Keratinocyte (primary cell): ENCODE data around the gene SUN5. TPM values are rescaled to one million over a fixed set of nuclear protein-coding genes. Genes with fewer than 3 reads are reported as not detected.

ENCODE experiments used
- DNase-seq: peaks from one replicate; pipeline ENCODE4 v3.0.0-alpha.2; 2011; ENCODE audit warnings: low read depth, missing footprints, low spot score
- FAIRE-seq: peaks from 2 replicates; lab custom pipeline; 2011; peaks lifted over from hg19 to GRCh38; lab: Jason Lieb, UNC
- H2AFZ ChIP-seq: 2 replicates; pipeline ENCODE4 v1.6.0; 2012; ENCODE audit warnings: low read length, control low read depth, inconsistent platforms; ENCODE audit not compliant: control insufficient read depth
- H3K27ac ChIP-seq: 2 replicates; pipeline ENCODE4 v1.5.1; 2011; ENCODE audit warnings: low read length; ENCODE audit not compliant: control insufficient read depth, insufficient read depth
- H3K27me3 ChIP-seq: 3 replicates; pipeline ENCODE4 v1.6.0; 2011; ENCODE audit warnings: low read length; ENCODE audit not compliant: control insufficient read depth, insufficient read depth; ENCODE audit errors: extremely low read depth
- H3K36me3 ChIP-seq, 2 experiments: 2 replicates in 1 of 2; 3 replicates in 1 of 2; pipeline ENCODE4 v1.5.1; 2011; ENCODE audit warnings: low read length in 2 of 2, mild to moderate bottlenecking in 1 of 2; ENCODE audit not compliant: control insufficient read depth in 2 of 2, insufficient read depth in 2 of 2; ENCODE audit errors: extremely low read depth in 1 of 2
- H3K4me1 ChIP-seq: 3 replicates; pipeline ENCODE4 v1.5.1; 2011; ENCODE audit warnings: low read length; ENCODE audit not compliant: control insufficient read depth, insufficient read depth; ENCODE audit errors: extremely low read depth
- H3K4me2 ChIP-seq: 3 replicates; pipeline ENCODE4 v1.6.0; 2011; ENCODE audit warnings: low read depth, low read length; ENCODE audit not compliant: control insufficient read depth, insufficient read depth; ENCODE audit errors: extremely low read depth
- H3K4me3 ChIP-seq, 3 experiments: fragments of 200-600 bp in 1 of 3; sonication (generic) in 1 of 3; 2 replicates in 2 of 3; 3 replicates in 1 of 3; pipeline ENCODE4 v1.5.1; 2011 to 2016; ENCODE audit warnings: low read length in 3 of 3, mild to moderate bottlenecking in 3 of 3, control low read depth in 2 of 3, inconsistent platforms in 1 of 3, low read depth in 1 of 3, mixed read lengths in 1 of 3, mixed run types in 1 of 3, moderate library complexity in 1 of 3; ENCODE audit not compliant: control insufficient read depth in 2 of 3, insufficient read depth in 2 of 3; ENCODE audit errors: extremely low read depth in 1 of 3
- H3K79me2 ChIP-seq: 2 replicates; pipeline ENCODE4 v1.6.0; 2012; ENCODE audit warnings: low read length; ENCODE audit not compliant: control insufficient read depth, insufficient read depth
- H3K9ac ChIP-seq: 3 replicates; pipeline ENCODE4 v1.6.0; 2011; ENCODE audit warnings: low read length; ENCODE audit not compliant: control insufficient read depth, insufficient read depth; ENCODE audit errors: extremely low read depth
- H3K9me1 ChIP-seq: 3 replicates; pipeline ENCODE4 v1.6.0; 2011; ENCODE audit warnings: low read length; ENCODE audit not compliant: control insufficient read depth, insufficient read depth; ENCODE audit errors: extremely low read depth
- H3K9me3 ChIP-seq: 2 replicates; pipeline ENCODE4 v1.5.1; 2012; ENCODE audit warnings: low read depth, low read length; ENCODE audit not compliant: control insufficient read depth
- H4K20me1 ChIP-seq: 3 replicates; pipeline ENCODE4 v1.6.0; 2011; ENCODE audit warnings: low read length; ENCODE audit not compliant: control insufficient read depth, insufficient read depth; ENCODE audit errors: extremely low read depth
- CTCF ChIP-seq, 3 experiments: IDR thresholded peaks in 1 of 3; conservative IDR thresholded peaks in 1 of 3; optimal IDR thresholded peaks in 1 of 3; 2 replicates in 2 of 3; 3 replicates in 1 of 3; pipeline versions ENCODE3 to v1.5.1; 2011; ENCODE audit warnings: low read length in 3 of 3, mild to moderate bottlenecking in 3 of 3, moderate library complexity in 2 of 3, control low read depth in 1 of 3, inconsistent platforms in 1 of 3; ENCODE audit not compliant: insufficient read depth in 2 of 3; ENCODE audit errors: extremely low read depth in 1 of 3
- EZH2 ChIP-seq: IDR thresholded peaks from one replicate; pipeline ENCODE4 v1.6.1; 2012; ENCODE audit warnings: inconsistent platforms, mild to moderate bottlenecking, low read length, moderate library complexity
- dilution Hi-C: fragments of 300-500 bp; cut with MboI; formaldehyde crosslinking; loops from one replicate; pipeline ENCODE4 v1.7.0; 2020; ENCODE audit warnings: low sequenced_read_pairs; ENCODE audit not compliant: extremely low pct_ligation_motif_present
- polyA plus RNA-seq, 5 experiments: library from polyadenylated mRNA; depleted of rRNA in 3 of 5; stranded (reverse) in 3 of 5; stranded (forward) in 1 of 5; unstranded in 1 of 5; fragments of >200 nt; gene quantifications; 1 replicate in 1 of 5; 2 replicates in 3 of 5; 3 replicates in 1 of 5; pipeline versions ENCODE4 v1.2.1 to v1.2.3, GENCODE V29; 2011 to 2012; ENCODE audit warnings: missing spikeins in 2 of 5, low read depth in 1 of 5, low replicate concordance in 1 of 5

Gene SUN5
- polyA plus RNA-seq, 1 donor (not counting 4 experiments of a cell fraction or from before 2014, with no cell fraction given), result not detected

GRCh38 chr20:33042430-33042829, 38.2 kb upstream of the SUN5 start:
- Histone ChIP-seq H3K27me3 (peaks cover 3% of the 10 kb centered on the region), H4K20me1 (no peaks in the 10 kb centered on the region), H3K4me2 (no peak overlapping the region), H3K9me3 (no peaks in the 10 kb centered on the region), H3K4me1 (no peaks in the 10 kb centered on the region), H3K27ac (no peak overlapping the region), H3K4me3 (no peak overlapping the region), H3K9ac (no peak overlapping the region), H3K9me1 (no peaks in the 10 kb centered on the region), H3K36me3 (no peaks in the 10 kb centered on the region), H3K79me2 (no peaks in the 10 kb centered on the region), H2AFZ (no peak overlapping the region)
- no peak for TF ChIP-seq CTCF (optimal IDR thresholded peaks at IDR 0.05 in 1 of 3, IDR thresholded peaks at IDR 0.05 in 1 of 3, conservative IDR thresholded peaks at IDR 0.05 in 1 of 3; ENCODE audit: extremely low read depth in 1 of 3, insufficient read depth in 2 of 3, low read length in 3 of 3)
- TF ChIP-seq EZH2, result no peak
- DNase-seq, result no peak
- FAIRE-seq, result no peak
- dilution Hi-C loops, result no loop called here

GRCh38 chr20:33038243-33038642, 34.0 kb upstream of the SUN5 start:
- FAIRE-seq, result no peak
- dilution Hi-C loops, result no loop called here
- H3K4me3 ChIP-seq, result no peak overlapping the region

More at GRCh38 chr20:33038243-33038642, 34.0 kb upstream of the SUN5 start:
- H2AFZ ChIP-seq, result no peak overlapping the region
- peaks cover 3% of the 10 kb centered on the region for H3K27me3 ChIP-seq
- H3K27ac ChIP-seq, result no peak overlapping the region
- no peaks in the 10 kb centered on the region for H3K9me1 ChIP-seq
- no peak overlapping the region for H3K9ac ChIP-seq
- H3K79me2 ChIP-seq, result no peaks in the 10 kb centered on the region
- no peaks in the 10 kb centered on the region for H3K4me1 ChIP-seq
- H4K20me1 ChIP-seq, result no peaks in the 10 kb centered on the region
- no peaks in the 10 kb centered on the region for H3K9me3 ChIP-seq
- no peak for TF ChIP-seq CTCF (optimal IDR thresholded peaks at IDR 0.05 in 1 of 3, IDR thresholded peaks at IDR 0.05 in 1 of 3, conservative IDR thresholded peaks at IDR 0.05 in 1 of 3; ENCODE audit: extremely low read depth in 1 of 3, insufficient read depth in 2 of 3, low read length in 3 of 3)
- no peak for TF ChIP-seq EZH2
- H3K36me3 ChIP-seq, result no peaks in the 10 kb centered on the region
- H3K4me2 ChIP-seq, result no peak overlapping the region
- no peak for DNase-seq
